GM19035 (cell line): ENCODE measurements around the gene LDLRAD4.
"Not testable (repeated sequence)": the region's sequence is repeated elsewhere in the genome, so short reads cannot be mapped to it uniquely, and the experiment has no call there.

Experiments used
- ATAC-seq: cut with Tn5 transposase; IDR thresholded peaks from one replicate; pipeline ENCODE4 v1.9.1; 2021; ENCODE audit not compliant: unreplicated experiment

Gene LDLRAD4

GRCh38 chr18:13606604-13607254 lies 388.2 kb downstream of the LDLRAD4 start:
- no peak for ATAC-seq

- ATAC-seq: not testable (repeated sequence)
Observed at GRCh38 chr18:13608024-13608562, 389.5 kb downstream of the LDLRAD4 start.

- no peak for ATAC-seq
Observed at GRCh38 chr18:13608791-13609532, 390.4 kb downstream of the LDLRAD4 start.

DNA sequence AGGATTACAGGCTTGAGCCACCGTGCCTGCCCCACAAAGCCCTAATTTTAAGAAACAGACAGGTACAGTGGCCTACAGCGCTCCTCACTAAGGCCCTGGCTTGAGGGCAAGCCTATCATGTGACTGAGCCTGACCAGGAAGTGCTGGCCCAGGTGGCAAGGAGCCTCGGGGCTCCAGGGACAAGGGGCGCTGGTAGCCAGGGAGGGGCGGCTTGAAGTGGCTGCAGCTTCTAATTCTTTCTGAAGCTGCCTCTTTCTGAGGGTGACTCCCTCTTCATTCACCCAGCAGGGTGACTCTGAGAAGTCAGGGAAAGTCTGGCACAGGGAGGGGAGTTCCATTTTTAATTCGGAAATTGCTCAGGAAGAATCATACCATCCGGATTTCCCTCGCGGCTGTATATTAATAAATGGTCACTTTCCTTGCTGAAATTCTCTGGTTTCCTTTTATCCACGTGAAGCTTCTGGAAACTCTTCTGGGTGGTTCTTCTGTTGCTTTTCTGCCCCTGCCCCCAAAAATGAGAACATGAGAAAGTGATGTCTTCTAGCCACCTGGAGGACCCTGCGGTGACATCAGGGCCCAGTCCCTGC lies 392.1 kb downstream of the LDLRAD4 start:
- no peak for ATAC-seq

DNA sequence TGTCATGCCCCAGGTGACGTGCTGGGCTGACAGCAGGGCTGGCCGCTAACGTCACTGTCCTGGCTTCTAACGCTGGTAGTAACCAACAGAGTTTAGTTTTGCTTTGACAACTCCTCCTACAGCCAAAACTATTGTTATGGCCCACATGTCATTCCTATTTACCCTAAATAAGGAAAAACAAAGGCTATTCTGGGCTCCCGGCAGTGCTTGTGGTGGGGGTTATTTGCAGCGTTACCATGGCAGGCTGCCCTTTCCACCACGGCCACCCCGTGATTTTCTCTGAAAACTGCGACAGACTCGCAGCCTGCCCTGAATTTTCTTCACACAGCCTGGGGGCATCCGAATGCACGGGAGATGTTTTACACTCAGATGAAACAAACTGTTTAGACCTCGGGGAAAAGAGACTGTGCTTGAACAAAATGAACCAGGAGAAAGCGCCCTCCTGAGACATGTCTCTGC lies 392.6 kb downstream of the LDLRAD4 start:
- ATAC-seq: peak; percentile 33

DNA sequence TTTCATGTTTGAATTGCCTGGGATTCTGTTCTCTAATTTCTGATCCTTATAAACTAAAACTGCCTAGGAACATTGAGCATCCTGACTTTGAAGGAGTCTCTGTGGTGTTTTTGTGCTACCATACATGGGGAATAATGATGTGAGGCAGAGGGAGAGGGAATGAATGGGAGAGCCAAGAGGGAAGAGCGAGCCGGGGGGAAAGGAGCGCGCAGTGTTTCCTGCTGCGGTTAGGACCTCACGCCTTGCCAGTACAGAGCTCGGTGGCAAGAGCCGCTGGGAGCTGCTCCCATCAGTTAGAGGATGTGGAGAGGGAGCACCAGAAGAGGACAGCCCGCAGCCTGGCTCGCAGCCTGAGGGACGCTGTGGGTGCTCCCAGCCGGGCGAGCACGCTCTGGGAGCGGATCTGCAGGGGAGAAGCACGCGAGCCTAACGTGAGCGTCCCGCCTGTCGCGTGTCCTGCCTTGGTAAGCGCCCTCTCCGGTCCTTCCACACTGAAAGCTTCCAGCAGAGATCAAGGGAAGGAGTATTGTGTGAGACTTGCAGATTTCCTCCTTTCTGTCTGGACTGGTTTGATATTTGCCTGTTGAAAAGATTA lies 393.1 kb downstream of the LDLRAD4 start:
- ATAC-seq: peak; percentile 9

DNA sequence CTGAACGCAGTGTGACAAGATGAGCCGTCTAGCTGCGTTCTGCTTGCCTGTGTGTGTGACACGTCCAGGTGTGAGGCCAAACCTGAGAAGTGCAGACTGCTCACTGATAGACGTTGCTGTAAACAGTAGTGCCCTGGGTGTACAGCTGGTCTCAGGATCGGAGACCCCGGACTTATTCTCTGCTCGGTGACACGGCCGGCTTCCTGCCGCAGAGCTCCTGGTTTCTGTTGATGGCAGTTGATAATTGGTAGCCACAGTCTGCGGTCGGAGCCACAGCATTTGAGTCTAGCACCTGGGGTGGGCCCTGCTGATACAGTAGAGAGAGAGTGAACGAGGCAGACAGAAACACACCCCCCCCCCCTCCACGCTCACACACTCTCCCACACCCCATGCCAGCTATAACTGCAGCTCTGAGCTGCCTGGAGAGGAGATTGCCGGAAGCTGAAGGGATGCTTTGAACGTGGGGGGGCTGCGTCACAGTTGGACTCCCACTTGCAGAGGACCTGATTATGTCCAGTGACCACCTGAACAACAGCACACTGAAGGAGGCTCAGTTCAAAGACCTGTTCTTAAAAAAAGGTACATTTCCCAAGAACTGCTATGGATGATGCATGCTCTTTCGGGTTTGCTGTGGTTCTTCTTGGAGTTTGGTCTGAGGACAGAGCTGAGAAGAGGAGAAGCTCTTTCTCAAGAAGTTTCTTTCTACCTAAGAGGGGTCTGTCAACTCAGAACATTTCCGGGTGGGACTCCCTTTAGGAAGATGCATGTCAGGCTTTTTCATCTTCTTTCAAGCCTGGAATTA lies 393.8 kb downstream of the LDLRAD4 start:
- peak; percentile 60 for ATAC-seq

GRCh38 chr18:13613099-13613498 lies 394.5 kb downstream of the LDLRAD4 start:
- ATAC-seq: no peak

DNA sequence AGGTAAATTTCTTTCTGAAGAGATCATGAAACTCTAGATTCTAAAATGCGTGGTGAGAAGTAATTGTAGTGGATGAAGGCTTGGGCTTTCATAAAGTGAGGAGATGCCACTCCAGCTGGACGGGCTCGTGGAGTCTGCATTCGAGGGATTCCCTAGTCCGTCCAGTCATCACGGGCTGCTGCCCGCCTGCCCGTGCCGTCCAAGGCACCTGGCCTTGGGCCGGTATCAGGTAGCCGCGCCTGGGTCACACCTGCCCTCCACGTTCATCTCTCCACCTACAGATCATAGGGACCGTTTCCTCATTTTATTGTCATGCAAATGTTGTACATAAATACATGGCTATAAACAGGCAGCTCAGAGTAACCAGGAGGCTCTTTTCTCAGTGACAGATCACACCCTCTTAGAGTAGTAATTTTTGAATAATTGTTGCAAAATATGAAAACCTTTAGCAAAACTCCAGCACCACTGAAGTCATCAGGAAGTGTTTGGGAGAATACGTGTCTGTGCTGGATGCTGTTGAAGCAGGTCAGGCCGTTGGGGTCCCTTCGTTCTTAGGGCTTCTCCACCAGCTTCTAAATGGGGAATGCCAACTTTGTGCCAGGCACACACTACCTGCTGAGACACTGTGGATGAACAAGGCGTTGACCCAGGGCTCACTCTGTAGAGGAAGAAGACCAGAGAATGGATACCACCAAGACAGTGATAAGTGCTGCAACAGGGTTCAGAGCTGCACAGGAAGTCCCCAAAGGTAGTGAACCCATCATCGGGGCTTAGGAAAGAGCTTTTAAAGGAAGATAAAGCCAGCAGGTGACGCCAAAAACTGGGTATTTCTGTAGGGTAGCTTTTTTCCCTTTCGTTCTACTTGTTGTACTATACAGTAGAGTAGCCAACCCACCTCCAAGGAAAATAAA lies 395.3 kb downstream of the LDLRAD4 start:
- no peak for ATAC-seq

DNA sequence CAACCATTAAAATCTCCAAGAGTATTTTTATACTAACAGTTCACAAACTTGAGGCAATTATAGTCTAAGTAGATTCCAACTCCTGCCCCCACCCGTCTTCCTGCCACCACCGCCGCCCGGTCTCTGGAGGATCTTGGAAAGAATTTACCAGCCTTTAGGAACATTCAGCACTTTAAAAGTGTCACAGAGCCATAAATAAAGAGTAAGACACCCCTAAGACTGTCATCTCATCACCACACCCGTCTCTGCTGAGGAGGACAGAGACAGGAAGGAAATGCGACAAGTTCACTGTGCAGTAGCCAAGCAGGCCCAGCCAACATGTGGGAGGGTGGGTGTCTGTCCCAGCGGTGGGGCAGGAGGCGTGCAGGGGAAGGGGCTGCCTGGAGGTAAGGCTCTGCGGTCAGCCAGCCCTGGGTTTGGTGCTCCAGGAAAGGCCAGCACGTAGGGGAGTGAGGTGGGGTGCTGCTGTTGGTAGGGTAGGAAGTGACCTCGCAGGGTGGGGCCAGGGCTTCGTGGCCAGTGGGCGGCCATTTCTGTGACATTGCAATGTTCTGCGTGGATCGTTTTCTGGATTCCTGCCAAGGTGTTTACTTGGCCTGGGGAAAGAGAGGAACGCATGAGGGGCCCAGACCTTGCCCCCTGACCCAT lies 396.2 kb downstream of the LDLRAD4 start:
- ATAC-seq: no peak

DNA sequence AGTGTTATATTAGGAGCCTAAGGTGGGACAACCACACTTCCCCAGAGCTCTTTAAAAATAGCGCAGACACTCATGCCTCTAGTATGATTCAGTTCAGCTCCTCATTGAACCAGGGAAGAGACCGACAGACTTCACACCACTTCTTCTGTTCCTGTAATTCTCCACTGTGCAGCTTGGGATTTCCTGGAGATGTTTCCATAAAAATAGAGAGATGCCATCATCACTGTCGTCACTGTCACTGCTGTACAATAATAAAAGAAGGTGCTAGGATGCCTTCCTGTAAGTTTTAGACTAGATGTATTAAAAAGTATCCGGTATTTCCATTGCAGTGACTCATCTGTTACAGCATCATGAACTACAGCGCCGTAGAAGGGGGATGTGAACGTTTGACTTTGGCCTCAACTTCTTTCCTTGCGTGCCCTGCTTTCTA lies 396.9 kb downstream of the LDLRAD4 start:
- no peak for ATAC-seq

GRCh38 chr18:13616041-13616440 lies 397.5 kb downstream of the LDLRAD4 start:
- no peak for ATAC-seq

DNA sequence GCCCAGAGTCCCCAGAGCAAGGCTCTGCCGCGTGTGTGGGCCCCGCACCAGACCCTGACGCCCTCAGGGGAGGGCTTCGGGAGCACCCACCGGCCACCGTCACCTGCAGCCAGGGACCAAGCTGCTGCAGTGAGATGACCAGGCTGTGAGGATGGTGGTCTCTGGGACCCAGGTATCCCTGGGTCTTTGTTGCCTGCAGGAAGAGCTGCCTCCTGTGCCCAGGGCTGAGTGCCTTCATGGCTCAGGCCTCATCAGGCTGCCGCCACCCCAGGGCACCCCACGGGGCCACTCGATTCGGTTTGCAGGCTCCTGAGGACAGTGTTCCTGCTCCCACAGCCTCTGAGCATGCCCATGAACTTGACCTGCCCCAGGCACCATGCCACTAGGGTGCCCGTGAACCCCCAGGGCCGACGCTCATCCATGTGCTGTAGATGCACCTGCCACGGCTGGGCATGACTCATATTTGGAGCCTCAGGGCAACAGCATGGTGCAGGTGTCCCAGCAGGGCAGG lies 398.0 kb downstream of the LDLRAD4 start:
- no peak for ATAC-seq

GRCh38 chr18:13617826-13618515 lies 399.4 kb downstream of the LDLRAD4 start:
- ATAC-seq: no peak

- no peak for ATAC-seq
Observed at GRCh38 chr18:13618760-13619438, 400.3 kb downstream of the LDLRAD4 start.

DNA sequence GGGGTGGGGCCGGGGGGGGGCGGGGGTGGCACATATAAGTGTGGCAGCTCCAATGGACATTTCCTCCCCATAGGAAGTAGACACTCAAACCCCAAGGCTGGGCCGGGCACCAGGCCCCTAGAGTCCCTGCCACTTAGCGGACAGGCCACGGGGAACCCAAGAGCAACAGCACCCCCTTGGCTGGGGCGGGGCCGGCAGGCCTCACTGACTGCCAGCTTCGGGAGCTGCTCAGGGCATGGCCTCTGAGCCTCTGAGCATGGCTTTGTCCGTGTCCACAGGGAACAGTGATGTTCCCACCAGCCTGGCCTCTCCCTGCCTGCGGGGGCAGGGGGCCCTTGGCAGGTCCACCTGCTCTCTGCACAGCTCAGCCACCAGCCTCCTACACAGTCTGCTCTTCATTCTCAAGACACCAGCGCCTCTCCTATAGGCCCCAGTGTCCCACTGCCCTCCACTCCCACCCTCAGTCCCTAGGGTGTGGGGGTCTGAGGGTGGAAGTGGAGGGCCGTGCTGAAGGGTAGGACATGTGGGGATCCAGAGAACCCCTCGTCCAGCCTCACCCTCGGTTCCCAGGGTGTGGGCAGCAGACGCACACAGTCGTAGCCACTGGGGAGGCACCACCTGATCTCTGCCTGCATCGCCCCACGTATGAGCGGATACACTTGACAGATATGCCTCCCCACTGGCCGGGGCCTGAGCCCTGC lies 401.1 kb downstream of the LDLRAD4 start:
- no peak for ATAC-seq

DNA sequence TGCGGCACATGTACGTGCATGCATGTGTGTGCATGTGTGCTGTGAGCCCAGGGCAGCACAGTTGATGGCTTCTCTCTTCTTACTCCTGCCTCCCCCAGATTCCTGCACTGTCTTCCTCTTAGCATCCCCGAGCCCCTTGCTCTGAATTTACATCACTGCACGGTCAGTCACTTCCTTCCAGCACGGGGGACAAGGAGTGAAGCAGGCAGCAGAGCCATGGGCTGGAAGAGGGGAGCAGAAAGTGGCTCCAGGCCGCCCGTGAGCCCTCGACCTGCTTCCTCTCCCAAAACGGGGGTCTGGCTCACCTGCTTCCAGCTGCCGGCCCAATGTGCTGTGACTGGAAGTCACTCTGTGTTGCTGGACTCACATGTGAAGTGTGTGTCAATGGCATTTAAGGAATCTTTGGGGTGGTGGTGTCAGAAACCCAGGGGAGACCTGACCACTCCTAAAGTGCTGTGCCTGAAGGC lies 401.7 kb downstream of the LDLRAD4 start:
- no peak for ATAC-seq
